ENCODE measurements around the gene ARSA. TPM values are rescaled to one million over a fixed set of nuclear protein-coding genes. Genes with fewer than 3 reads are reported as not detected.
A peak's percentile ranks its signal among the peaks of the same experiment; 100 is the strongest.

ARSA gene
- total RNA-seq, 4 donors from 2014 or later, result 19.5 to 40.0 (median 21.0) TPM

- no peak for TF ChIP-seq EP300 (IDR thresholded peaks at IDR 0.05)
- no peak for TF ChIP-seq POLR2A (IDR thresholded peaks at IDR 0.05)
- no peak for TF ChIP-seq POLR2AphosphoS5 (IDR thresholded peaks at IDR 0.05)
- no peak for TF ChIP-seq CTCF (IDR thresholded peaks at IDR 0.05)
- no peak for ATAC-seq
- WGBS, 2 donors (ENCODE audit: low coverage in 1 of 2), result no CpG with 5 or more reads among the region's 11 CpGs
- H3K27me3 ChIP-seq, result no peaks in the 10 kb centered on the region
- H3K27ac ChIP-seq, result no peak overlapping the region
- H3K36me3 ChIP-seq, result no peaks in the 10 kb centered on the region
- no peaks in the 10 kb centered on the region for H3K9me3 ChIP-seq
- no peaks in the 10 kb centered on the region for H3K4me1 ChIP-seq
- no peak overlapping the region for H3K4me3 ChIP-seq
These were observed 7.6 kb upstream of the ARSA start for GRCh38 chr22:50635591-50635990.

- Histone ChIP-seq H3K9me3 (no peaks in the 10 kb centered on the region), H3K4me1 (peaks cover 0 to 4% (median 2%) of the 10 kb centered on the region in 3 donors), H3K4me3 (no peak overlapping the region), H3K27me3 (no peaks in the 10 kb centered on the region), H3K36me3 (no peaks in the 10 kb centered on the region), H3K27ac (no peak overlapping the region)
- TF ChIP-seq EP300 (IDR thresholded peaks at IDR 0.05) (no peak), CTCF (IDR thresholded peaks at IDR 0.05) (no peak), POLR2AphosphoS5 (IDR thresholded peaks at IDR 0.05) (no peak), POLR2A (IDR thresholded peaks at IDR 0.05) (no peak)
- no peak for ATAC-seq
- WGBS, 2 donors (ENCODE audit: low coverage in 1 of 2), result 78 to 92% methylated on average over 3 to 8 of the region's 11 CpGs
These were observed 5.8 kb upstream of the ARSA start for GRCh38 chr22:50633771-50634170.

- ATAC-seq, result no peak
- Histone ChIP-seq H3K36me3 (no peaks in the 10 kb centered on the region), H3K27ac (no peak overlapping the region), H3K4me3 (no peak overlapping the region), H3K9me3 (no peaks in the 10 kb centered on the region), H3K27me3 (no peaks in the 10 kb centered on the region), H3K4me1 (peaks cover 0 to 9% (median 6%) of the 10 kb centered on the region in 3 donors)
- no peak for TF ChIP-seq CTCF (IDR thresholded peaks at IDR 0.05)
- TF ChIP-seq POLR2A (IDR thresholded peaks at IDR 0.05), result no peak
- TF ChIP-seq POLR2AphosphoS5 (IDR thresholded peaks at IDR 0.05), result no peak
- TF ChIP-seq EP300 (IDR thresholded peaks at IDR 0.05), result no peak
- WGBS, 2 donors (ENCODE audit: low coverage in 1 of 2), result 86% methylated on average over 4 of the region's 5 CpGs
These were observed 5.1 kb upstream of the ARSA start for GRCh38 chr22:50633086-50633485.

- peaks cover 0 to 14% of the 10 kb centered on the region in 2 donors for H3K36me3 ChIP-seq
- ATAC-seq, result no peak
- H3K27me3 ChIP-seq, result no peaks in the 10 kb centered on the region
- 89 to 93% methylated on average over 3 to 4 of the region's 5 CpGs for WGBS, 2 donors (ENCODE audit: low coverage in 1 of 2)
- H3K9me3 ChIP-seq, result no peaks in the 10 kb centered on the region
- no peak overlapping the region for H3K27ac ChIP-seq
- H3K4me3 ChIP-seq, result no peak overlapping the region
- TF ChIP-seq CTCF (IDR thresholded peaks at IDR 0.05) (no peak), POLR2AphosphoS5 (IDR thresholded peaks at IDR 0.05) (no peak)
- H3K4me1 ChIP-seq, result peaks cover 0 to 26% (median 14%) of the 10 kb centered on the region in 3 donors
These were observed 2.4 kb upstream of the ARSA start for GRCh38 chr22:50630376-50630775.

GRCh38 chr22:50628543-50629134 lies 687 bp upstream of the ARSA start:
- Histone ChIP-seq H3K4me3 (peak overlapping the region; percentile 71 to 76), H3K36me3 (peaks cover 0 to 25% of the 10 kb centered on the region in 2 donors), H3K27me3 (no peaks in the 10 kb centered on the region), H3K9me3 (no peaks in the 10 kb centered on the region), H3K4me1 (peaks cover 0 to 26% (median 14%) of the 10 kb centered on the region in 3 donors), H3K27ac (peak overlapping the region in 3 of 4 donors; percentile 81 to 87 (median 86))
- 64% methylated on average over 5 to 7 of the region's 16 CpGs for WGBS, 2 donors (ENCODE audit: low coverage in 1 of 2)
- no peak for TF ChIP-seq POLR2A (IDR thresholded peaks at IDR 0.05)
- ATAC-seq, result no peak

Measured in gastroesophageal sphincter (tissue), 4 donors.